Trophoblast cell (in vitro differentiated cells and primary cell): ENCODE results near the gene PIMREG.

Experiments
- DNase-seq, 2 donors: peaks; one replicate each; pipeline ENCODE4 v3.0.0-alpha.2; 2016
- H2AFZ ChIP-seq: 2 replicates; pipeline ENCODE4 v1.6.1; 2013; ENCODE audit warnings: low read length, moderate library complexity, mild to moderate bottlenecking; ENCODE audit not compliant: insufficient read depth, poor library complexity
- H2AK5ac ChIP-seq: 2 replicates; pipeline ENCODE4 v1.6.1; 2013; ENCODE audit warnings: mild to moderate bottlenecking, low read length
- H2BK120ac ChIP-seq: 2 replicates; pipeline ENCODE4 v1.6.1; 2013; ENCODE audit warnings: low read length, mild to moderate bottlenecking, moderate library complexity; ENCODE audit not compliant: insufficient read depth, poor library complexity
- H2BK12ac ChIP-seq: 2 replicates; pipeline ENCODE4 v1.6.1; 2013; ENCODE audit warnings: mild to moderate bottlenecking, low read length, moderate library complexity
- H2BK5ac ChIP-seq: 2 replicates; pipeline ENCODE4 v1.6.1; 2013; ENCODE audit warnings: low read length, low read depth, moderate library complexity, mild to moderate bottlenecking; ENCODE audit not compliant: poor library complexity
- H3K14ac ChIP-seq: 2 replicates; pipeline ENCODE4 v1.6.1; 2013; ENCODE audit warnings: mild to moderate bottlenecking, low read length
- H3K18ac ChIP-seq: 2 replicates; pipeline ENCODE4 v1.6.1; 2013; ENCODE audit warnings: mild to moderate bottlenecking, low read length
- H3K23ac ChIP-seq: 2 replicates; pipeline ENCODE4 v1.6.1; 2013; ENCODE audit warnings: low read length
- H3K27ac ChIP-seq: 2 replicates; pipeline ENCODE4 v1.5.1; 2013; ENCODE audit warnings: low read depth, mild to moderate bottlenecking, inconsistent platforms, low read length, moderate library complexity
- H3K27me3 ChIP-seq: 2 replicates; pipeline ENCODE4 v1.6.1; 2013; ENCODE audit warnings: inconsistent platforms, mild to moderate bottlenecking, low read length, moderate library complexity; ENCODE audit not compliant: insufficient read depth
- H3K36me3 ChIP-seq, 2 experiments: 1 replicate in 1 of 2; 2 replicates in 1 of 2; pipeline ENCODE4 v1.6.1; 2013; ENCODE audit warnings: low read length in 2 of 2, mild to moderate bottlenecking in 2 of 2, moderate library complexity in 1 of 2; ENCODE audit not compliant: insufficient read depth in 2 of 2, control insufficient read depth in 1 of 2
- H3K4ac ChIP-seq: 2 replicates; pipeline ENCODE4 v1.6.1; 2013; ENCODE audit warnings: low read depth, mild to moderate bottlenecking, low read length, moderate library complexity
- H3K4me1 ChIP-seq, 2 experiments: 1 replicate in 1 of 2; 2 replicates in 1 of 2; pipeline ENCODE4 v1.6.1; 2013; ENCODE audit warnings: low read length in 2 of 2, mild to moderate bottlenecking in 2 of 2, moderate library complexity in 1 of 2; ENCODE audit not compliant: insufficient read depth in 2 of 2, control insufficient read depth in 1 of 2
- H3K4me2 ChIP-seq: 2 replicates; pipeline ENCODE4 v1.6.1; 2013; ENCODE audit warnings: inconsistent platforms, mild to moderate bottlenecking, low read length, moderate library complexity
- H3K4me3 ChIP-seq: 2 replicates; pipeline ENCODE4 v1.5.1; 2013; ENCODE audit warnings: mild to moderate bottlenecking, low read depth, low read length, inconsistent platforms
- H3K79me1 ChIP-seq: one replicate; pipeline ENCODE4 v1.6.1; 2013; ENCODE audit warnings: low read length
- H3K79me2 ChIP-seq: 2 replicates; pipeline ENCODE4 v1.6.1; 2013; ENCODE audit warnings: low read length, mild to moderate bottlenecking; ENCODE audit not compliant: control insufficient read depth, insufficient read depth, poor library complexity
- H3K9ac ChIP-seq: 2 replicates; pipeline ENCODE4 v1.6.1; 2013; ENCODE audit warnings: mild to moderate bottlenecking, low read length
- H3K9me3 ChIP-seq: 2 replicates; pipeline ENCODE4 v1.6.1; 2013; ENCODE audit warnings: low read depth, mild to moderate bottlenecking, control low read depth, inconsistent platforms, low read length; ENCODE audit not compliant: insufficient read depth
- H4K12ac ChIP-seq: 2 replicates; pipeline ENCODE4 v1.6.1; 2013; ENCODE audit warnings: low read depth, mild to moderate bottlenecking, low read length, moderate library complexity
- H4K8ac ChIP-seq: 2 replicates; pipeline ENCODE4 v1.6.1; 2013; ENCODE audit warnings: low read depth, mild to moderate bottlenecking, low read length, moderate library complexity
- H4K91ac ChIP-seq: one replicate; pipeline ENCODE4 v1.6.1; 2013; ENCODE audit warnings: low read depth, mild to moderate bottlenecking, low read length, moderate library complexity
- WGBS: extraction: QIAGEN DNeasy Blood & Tissue Kit; methylation state at CpG from one replicate; pipeline ENCODE4 v1.1.7; 2013; ENCODE audit warnings: missing lambda C conversion rate; ENCODE audit not compliant: insufficient read length, insufficient coverage; ENCODE audit errors: extremely low coverage; 5-methylcytosine and 5-hydroxymethylcytosine counted together

Gene PIMREG

DNA sequence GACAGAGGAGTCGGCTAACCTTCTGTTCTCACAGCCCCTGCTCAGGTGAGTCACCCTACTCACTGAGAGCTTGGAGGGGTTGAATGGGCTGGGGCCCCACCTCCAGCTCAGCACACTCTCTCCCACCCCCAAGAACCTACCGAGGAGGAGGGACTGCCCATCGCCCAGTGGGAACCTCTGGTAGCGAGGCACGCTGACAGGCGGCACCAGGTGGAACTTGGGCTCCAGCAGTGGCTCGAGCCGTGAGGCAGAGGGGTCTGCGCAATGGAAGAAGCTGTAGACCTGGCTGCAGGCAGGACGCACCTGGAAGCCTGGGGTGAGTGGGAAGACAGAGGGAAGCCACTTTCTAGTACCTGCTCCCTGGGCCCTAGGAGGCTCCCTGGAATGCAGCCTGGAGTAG lies 28.3 kb downstream of the PIMREG start:
- H3K9ac ChIP-seq: no peak overlapping the region
- H3K9me3 ChIP-seq: no peaks in the 10 kb centered on the region
- no peaks in the 10 kb centered on the region for H3K79me2 ChIP-seq
- H3K4me3 ChIP-seq: no peak overlapping the region
- H3K18ac ChIP-seq: no peak overlapping the region
- no CpG with 5 or more reads among the region's 10 CpGs for WGBS
- H4K91ac ChIP-seq: no peak overlapping the region
- no peak overlapping the region for H2AFZ ChIP-seq
- H3K4me2 ChIP-seq: no peak overlapping the region
- no peak overlapping the region for H2BK12ac ChIP-seq
- H3K27ac ChIP-seq: no peak overlapping the region
- no peak for DNase-seq
- no peak overlapping the region for H3K14ac ChIP-seq
- H3K79me1 ChIP-seq: no peaks in the 10 kb centered on the region
- no peaks in the 10 kb centered on the region for H3K27me3 ChIP-seq
- peaks cover 0 to 7% of the 10 kb centered on the region in 2 experiments for H3K4me1 ChIP-seq
- no peak overlapping the region for H4K12ac ChIP-seq
- no peak overlapping the region for H3K23ac ChIP-seq
- no peak overlapping the region for H2BK5ac ChIP-seq
- H2AK5ac ChIP-seq: no peak overlapping the region
- H4K8ac ChIP-seq: no peak overlapping the region
- H3K36me3 ChIP-seq: no peaks in the 10 kb centered on the region
- no peak overlapping the region for H2BK120ac ChIP-seq
- H3K4ac ChIP-seq: no peak overlapping the region

DNA sequence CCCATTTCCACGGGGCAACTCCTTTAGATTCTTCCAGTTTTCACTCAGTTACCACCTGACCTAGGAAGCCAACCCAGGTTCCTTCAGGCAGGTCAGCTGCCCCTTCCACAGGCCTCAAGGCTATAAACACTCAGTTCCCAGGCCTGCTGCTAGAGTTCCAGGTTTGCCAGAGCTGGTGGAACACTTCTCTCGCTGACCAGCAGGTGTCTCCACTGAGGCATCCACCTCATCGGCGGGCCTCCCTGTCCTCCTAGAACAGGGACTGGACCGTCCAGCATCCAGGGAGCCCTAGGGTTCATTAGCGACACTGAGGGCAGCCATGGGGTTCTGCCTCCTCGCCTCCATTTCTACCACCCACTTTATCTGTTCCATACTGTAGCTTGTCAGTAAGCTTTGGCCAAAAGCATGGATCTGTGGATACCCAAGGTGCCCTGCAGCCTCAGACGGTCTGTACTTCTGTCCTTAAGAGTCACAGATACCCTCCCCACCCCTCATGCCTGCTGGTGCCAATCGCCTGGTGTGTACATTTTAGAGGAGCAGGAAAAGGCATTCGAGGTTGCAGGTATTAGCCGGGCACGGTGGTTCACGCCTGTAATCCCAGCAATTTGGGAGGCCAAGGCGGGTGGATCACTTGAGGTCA lies 29.0 kb downstream of the PIMREG start:
- no peak overlapping the region for H4K91ac ChIP-seq
- no peak overlapping the region for H2BK5ac ChIP-seq
- H3K4me2 ChIP-seq: no peak overlapping the region
- H2BK12ac ChIP-seq: no peak overlapping the region
- H2AFZ ChIP-seq: no peak overlapping the region
- no peaks in the 10 kb centered on the region for H3K36me3 ChIP-seq
- H3K79me1 ChIP-seq: no peaks in the 10 kb centered on the region
- H2BK120ac ChIP-seq: no peak overlapping the region
- DNase-seq: peak; percentile 76 to 89
- no peak overlapping the region for H3K4me3 ChIP-seq
- no peak overlapping the region for H3K9ac ChIP-seq
- H3K27ac ChIP-seq: no peak overlapping the region
- no peak overlapping the region for H3K14ac ChIP-seq
- no CpG with 5 or more reads among the region's 14 CpGs for WGBS
- H4K12ac ChIP-seq: no peak overlapping the region
- H3K23ac ChIP-seq: no peak overlapping the region
- H3K4me1 ChIP-seq: peaks cover 0 to 7% of the 10 kb centered on the region in 2 experiments
- H3K18ac ChIP-seq: no peak overlapping the region
- H3K4ac ChIP-seq: no peak overlapping the region
- H3K9me3 ChIP-seq: no peaks in the 10 kb centered on the region
- no peaks in the 10 kb centered on the region for H3K79me2 ChIP-seq
- no peak overlapping the region for H2AK5ac ChIP-seq
- H4K8ac ChIP-seq: no peak overlapping the region
- no peaks in the 10 kb centered on the region for H3K27me3 ChIP-seq

DNA sequence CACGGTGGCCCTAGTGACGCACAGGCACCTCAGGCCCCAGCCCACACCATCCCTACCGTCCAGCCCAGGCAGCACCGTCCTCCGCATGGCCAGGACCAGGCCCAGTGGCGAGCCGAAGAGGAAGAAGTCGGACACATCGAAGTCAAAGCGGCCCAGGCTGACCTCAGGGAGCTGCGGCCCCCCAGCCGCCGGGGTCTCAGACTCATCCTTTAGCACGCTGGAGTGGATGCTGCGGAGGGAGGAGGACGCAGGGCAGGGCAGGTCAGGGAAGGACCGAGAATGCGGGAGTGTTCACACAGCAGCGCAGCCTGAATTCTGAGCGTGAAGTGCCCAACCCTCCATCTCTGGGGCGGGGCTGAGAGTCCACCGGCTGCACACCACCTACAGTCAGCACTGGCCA lies 30.1 kb downstream of the PIMREG start:
- WGBS: no CpG with 5 or more reads among the region's 22 CpGs
- no peak overlapping the region for H2AFZ ChIP-seq
- H3K79me1 ChIP-seq: no peaks in the 10 kb centered on the region
- no peak overlapping the region for H3K4me2 ChIP-seq
- H3K4me3 ChIP-seq: no peak overlapping the region
- H4K8ac ChIP-seq: no peak overlapping the region
- no peak overlapping the region for H4K91ac ChIP-seq
- no peak overlapping the region for H3K23ac ChIP-seq
- no peak overlapping the region for H3K14ac ChIP-seq
- no peak overlapping the region for H4K12ac ChIP-seq
- no peak overlapping the region for H3K9ac ChIP-seq
- no peak for DNase-seq
- no peaks in the 10 kb centered on the region for H3K79me2 ChIP-seq
- peaks cover 0 to 7% of the 10 kb centered on the region in 2 experiments for H3K4me1 ChIP-seq
- no peaks in the 10 kb centered on the region for H3K36me3 ChIP-seq
- no peak overlapping the region for H2AK5ac ChIP-seq
- no peak overlapping the region for H3K27ac ChIP-seq
- no peaks in the 10 kb centered on the region for H3K9me3 ChIP-seq
- no peak overlapping the region for H3K18ac ChIP-seq
- H2BK5ac ChIP-seq: no peak overlapping the region
- H2BK12ac ChIP-seq: no peak overlapping the region
- no peaks in the 10 kb centered on the region for H3K27me3 ChIP-seq
- H2BK120ac ChIP-seq: no peak overlapping the region
- no peak overlapping the region for H3K4ac ChIP-seq

DNA sequence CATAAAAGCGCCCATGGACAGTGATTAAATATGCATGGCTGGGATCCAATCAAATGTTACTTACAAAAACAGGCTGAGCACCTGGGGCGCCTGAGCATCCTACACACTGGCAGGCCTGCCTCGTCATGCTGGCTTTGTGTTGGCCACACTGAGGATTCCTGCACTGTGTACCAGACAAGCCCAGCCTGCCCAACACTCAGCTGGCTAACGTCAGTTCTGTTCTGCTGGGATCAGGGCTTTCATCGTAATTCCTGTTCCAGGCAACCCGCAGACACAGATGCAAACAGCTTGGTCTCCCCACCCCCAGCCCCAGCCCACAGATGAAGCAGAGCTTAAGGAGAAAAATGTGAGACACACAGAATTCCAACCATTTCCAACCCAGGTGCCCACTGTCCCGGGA lies 30.7 kb downstream of the PIMREG start:
- no peak overlapping the region for H3K4ac ChIP-seq
- H3K14ac ChIP-seq: no peak overlapping the region
- H3K27ac ChIP-seq: no peak overlapping the region
- H3K4me1 ChIP-seq: peaks cover 0 to 7% of the 10 kb centered on the region in 2 experiments
- H4K12ac ChIP-seq: no peak overlapping the region
- H3K36me3 ChIP-seq: no peaks in the 10 kb centered on the region
- WGBS: no CpG with 5 or more reads among the region's 7 CpGs
- no peak overlapping the region for H2AFZ ChIP-seq
- no peak overlapping the region for H3K23ac ChIP-seq
- H3K79me2 ChIP-seq: no peaks in the 10 kb centered on the region
- H2BK12ac ChIP-seq: no peak overlapping the region
- H2BK120ac ChIP-seq: no peak overlapping the region
- no peak overlapping the region for H3K9ac ChIP-seq
- H3K18ac ChIP-seq: no peak overlapping the region
- H3K27me3 ChIP-seq: no peaks in the 10 kb centered on the region
- H3K4me2 ChIP-seq: no peak overlapping the region
- no peak overlapping the region for H4K91ac ChIP-seq
- H3K9me3 ChIP-seq: no peaks in the 10 kb centered on the region
- H2AK5ac ChIP-seq: no peak overlapping the region
- DNase-seq: peak; percentile 84 to 87
- H4K8ac ChIP-seq: no peak overlapping the region
- no peaks in the 10 kb centered on the region for H3K79me1 ChIP-seq
- H3K4me3 ChIP-seq: no peak overlapping the region
- no peak overlapping the region for H2BK5ac ChIP-seq
